Parathyroid adenoma (tissue), 2 donors: ENCODE measurements around the gene ARFGEF2.

Source experiments
- H2AFZ ChIP-seq: fragments of 300-600 bp; sonication (generic); one replicate; pipeline ENCODE4 v1.7.0; 2017; ENCODE audit warnings: antibody characterized with exemption, mild to moderate bottlenecking
- H3K27ac ChIP-seq: fragments of 300-600 bp; sonication (generic); one replicate; pipeline ENCODE4 v1.7.0; 2017
- H3K27me3 ChIP-seq: fragments of 300-600 bp; sonication (generic); one replicate; pipeline ENCODE4 v1.7.0; 2017; ENCODE audit warnings: low read length; ENCODE audit not compliant: control insufficient read depth, insufficient read depth
- H3K36me3 ChIP-seq: fragments of 300-600 bp; sonication (generic); one replicate; pipeline ENCODE4 v1.7.0; 2017; ENCODE audit warnings: low read length; ENCODE audit not compliant: control insufficient read depth, insufficient read depth
- H3K4me1 ChIP-seq: fragments of 300-600 bp; sonication (generic); one replicate; pipeline ENCODE4 v1.7.0; 2017; ENCODE audit warnings: control low read depth
- H3K4me2 ChIP-seq: fragments of 300-600 bp; sonication (generic); one replicate; pipeline ENCODE4 v1.7.0; 2017; ENCODE audit warnings: low read length
- H3K4me3 ChIP-seq: fragments of 300-600 bp; sonication (generic); one replicate; pipeline ENCODE4 v1.7.0; 2017; ENCODE audit warnings: low read depth, low read length
- H3K79me2 ChIP-seq: fragments of 300-600 bp; sonication (generic); one replicate; pipeline ENCODE4 v1.7.0; 2017; ENCODE audit warnings: control low read depth
- H3K9ac ChIP-seq: fragments of 300-600 bp; sonication (generic); one replicate; pipeline ENCODE4 v1.7.0; 2017; ENCODE audit warnings: mild to moderate bottlenecking
- H3K9me3 ChIP-seq: fragments of 300-600 bp; sonication (generic); one replicate; pipeline ENCODE4 v1.7.0; 2017; ENCODE audit warnings: low read length; ENCODE audit not compliant: control insufficient read depth
- CTCF ChIP-seq: fragments of 300-600 bp; sonication (generic); IDR thresholded peaks from one replicate; pipeline ENCODE4 v1.7.0; 2017; ENCODE audit warnings: antibody characterized with exemption, mild to moderate bottlenecking
- donor health status: primary hyperparathyroidism.

Gene ARFGEF2

GRCh38 chr20:48926821-48927220, 5.3 kb downstream of the ARFGEF2 start:
- Histone ChIP-seq H3K79me2 (peaks cover 71% of the 10 kb centered on the region), H3K4me3 (no peak overlapping the region), H3K36me3 (no peaks in the 10 kb centered on the region), H3K4me1 (peaks cover 42% of the 10 kb centered on the region), H3K4me2 (peak overlapping the region; percentile 10), H3K27me3 (no peaks in the 10 kb centered on the region), H2AFZ (no peak overlapping the region), H3K9me3 (no peaks in the 10 kb centered on the region), H3K9ac (no peak overlapping the region), H3K27ac (no peak overlapping the region)
- no peak for TF ChIP-seq CTCF

GRCh38 chr20:48928832-48929725, 7.6 kb downstream of the ARFGEF2 start:
- Histone ChIP-seq H3K36me3 (no peaks in the 10 kb centered on the region), H3K27ac (peak overlapping the region; percentile 40), H3K9ac (no peak overlapping the region), H3K27me3 (no peaks in the 10 kb centered on the region), H2AFZ (no peak overlapping the region), H3K79me2 (peaks cover 85% of the 10 kb centered on the region), H3K4me2 (peak overlapping the region; percentile 10), H3K4me1 (peaks cover 42% of the 10 kb centered on the region), H3K9me3 (no peaks in the 10 kb centered on the region), H3K4me3 (no peak overlapping the region)
- TF ChIP-seq CTCF = no peak

DNA sequence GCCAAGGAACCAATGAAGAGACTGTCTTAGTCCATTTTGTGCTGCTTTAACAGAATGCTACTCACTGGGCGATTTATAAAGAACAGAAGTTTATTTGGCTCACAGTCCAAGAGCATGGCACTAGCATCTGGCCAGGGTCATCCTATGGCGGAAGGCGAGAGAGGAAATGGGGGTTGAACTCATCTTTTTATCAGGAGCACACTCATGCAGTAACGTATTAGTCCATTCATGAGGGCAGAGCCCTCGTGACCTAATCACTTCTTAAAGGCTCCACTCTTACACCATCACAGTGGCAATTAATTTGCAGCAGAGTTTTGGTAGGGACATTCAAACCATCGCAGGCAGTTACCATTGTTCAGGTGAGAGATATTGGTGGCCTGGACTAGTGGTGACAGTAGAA, 8.5 kb downstream of the ARFGEF2 start:
- H3K27me3 ChIP-seq = no peaks in the 10 kb centered on the region
- H2AFZ ChIP-seq = no peak overlapping the region
- H3K9me3 ChIP-seq = no peaks in the 10 kb centered on the region
- H3K27ac ChIP-seq = peak overlapping the region; percentile 60
- peaks cover 46% of the 10 kb centered on the region for H3K4me1 ChIP-seq
- no peak for TF ChIP-seq CTCF
- no peak overlapping the region for H3K4me3 ChIP-seq
- H3K79me2 ChIP-seq = peaks cover 88% of the 10 kb centered on the region
- no peak overlapping the region for H3K9ac ChIP-seq
- no peak overlapping the region for H3K4me2 ChIP-seq
- H3K36me3 ChIP-seq = no peaks in the 10 kb centered on the region

GRCh38 chr20:48930878-48931277, 9.4 kb downstream of the ARFGEF2 start:
- H3K9ac ChIP-seq = no peak overlapping the region
- peak overlapping the region; percentile 20 for H3K4me2 ChIP-seq
- TF ChIP-seq CTCF = no peak
- H3K79me2 ChIP-seq = peaks cover 82% of the 10 kb centered on the region
- H3K27ac ChIP-seq = peak overlapping the region; percentile 60
- H3K27me3 ChIP-seq = no peaks in the 10 kb centered on the region
- peaks cover 46% of the 10 kb centered on the region for H3K4me1 ChIP-seq
- H2AFZ ChIP-seq = no peak overlapping the region
- H3K4me3 ChIP-seq = no peak overlapping the region
- no peaks in the 10 kb centered on the region for H3K9me3 ChIP-seq
- no peaks in the 10 kb centered on the region for H3K36me3 ChIP-seq
